Measurements from ENCODE around the gene ST6GAL2.

- TF ChIP-seq, protein P1, sequence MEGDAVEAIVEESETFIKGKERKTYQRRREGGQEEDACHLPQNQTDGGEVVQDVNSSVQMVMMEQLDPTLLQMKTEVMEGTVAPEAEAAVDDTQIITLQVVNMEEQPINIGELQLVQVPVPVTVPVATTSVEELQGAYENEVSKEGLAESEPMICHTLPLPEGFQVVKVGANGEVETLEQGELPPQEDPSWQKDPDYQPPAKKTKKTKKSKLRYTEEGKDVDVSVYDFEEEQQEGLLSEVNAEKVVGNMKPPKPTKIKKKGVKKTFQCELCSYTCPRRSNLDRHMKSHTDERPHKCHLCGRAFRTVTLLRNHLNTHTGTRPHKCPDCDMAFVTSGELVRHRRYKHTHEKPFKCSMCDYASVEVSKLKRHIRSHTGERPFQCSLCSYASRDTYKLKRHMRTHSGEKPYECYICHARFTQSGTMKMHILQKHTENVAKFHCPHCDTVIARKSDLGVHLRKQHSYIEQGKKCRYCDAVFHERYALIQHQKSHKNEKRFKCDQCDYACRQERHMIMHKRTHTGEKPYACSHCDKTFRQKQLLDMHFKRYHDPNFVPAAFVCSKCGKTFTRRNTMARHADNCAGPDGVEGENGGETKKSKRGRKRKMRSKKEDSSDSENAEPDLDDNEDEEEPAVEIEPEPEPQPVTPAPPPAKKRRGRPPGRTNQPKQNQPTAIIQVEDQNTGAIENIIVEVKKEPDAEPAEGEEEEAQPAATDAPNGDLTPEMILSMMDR (IDR thresholded peaks at IDR 0.05): no peak
- TF ChIP-seq MEF2A (IDR thresholded peaks at IDR 0.05; ENCODE audit: borderline replicate concordance, low read depth): no peak
- TF ChIP-seq POLR2AphosphoS5 (IDR thresholded peaks at IDR 0.05; ENCODE audit: low read depth, low read length): no peak
- TF ChIP-seq, protein P2, sequence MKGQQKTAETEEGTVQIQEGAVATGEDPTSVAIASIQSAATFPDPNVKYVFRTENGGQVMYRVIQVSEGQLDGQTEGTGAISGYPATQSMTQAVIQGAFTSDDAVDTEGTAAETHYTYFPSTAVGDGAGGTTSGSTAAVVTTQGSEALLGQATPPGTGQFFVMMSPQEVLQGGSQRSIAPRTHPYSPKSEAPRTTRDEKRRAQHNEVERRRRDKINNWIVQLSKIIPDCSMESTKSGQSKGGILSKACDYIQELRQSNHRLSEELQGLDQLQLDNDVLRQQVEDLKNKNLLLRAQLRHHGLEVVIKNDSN (IDR thresholded peaks at IDR 0.05; ENCODE audit: borderline replicate concordance, low read depth): no peak
- no peak for TF ChIP-seq REST (IDR thresholded peaks at IDR 0.05; ENCODE audit: low read depth, low read length)
- no peak for TF ChIP-seq SMC3 (IDR thresholded peaks at IDR 0.05; ENCODE audit: low read depth, low read length)
- no peak for TF ChIP-seq EZH2phosphoT487 (IDR thresholded peaks at IDR 0.05; ENCODE audit: borderline replicate concordance, low read depth)
- no peak for TF ChIP-seq EP300 (IDR thresholded peaks at IDR 0.05; ENCODE audit: borderline replicate concordance in 1 of 2, low read depth in 1 of 2, low read length in 1 of 2)
These were observed 93.3 kb downstream of the ST6GAL2 start for GRCh38 chr2:106792671-106793070.
